HEK293 (cell line): ENCODE results near the gene RFPL1.

Source experiments
- CTCF ChIA-PET: fragments of 350-600 bp; formaldehyde crosslinking; extraction: SDS; loops from one replicate; lab custom pipeline; 2021; ENCODE audit warnings: antibody characterized with exemption; lab: Yijun Ruan, JAX
- POLR2A ChIA-PET: fragments of 300-600 bp; formaldehyde crosslinking; extraction: SDS; loops from one replicate; lab custom pipeline; 2020; ENCODE audit warnings: antibody characterized with exemption, inconsistent platforms; lab: Yijun Ruan, JAX
- H3K27ac ChIP-seq: fragments of 200-500 bp; sonication (Bioruptor generic); 2 replicates; pipeline ENCODE4 v1.5.1; 2014; ENCODE audit warnings: low read depth, low read length, control low read depth, inconsistent platforms; ENCODE audit errors: extremely low read depth
- H3K36me3 ChIP-seq, 2 experiments: fragments of 200-500 bp in 1 of 2; sonication (Bioruptor generic) in 1 of 2; 1 replicate in 1 of 2; 2 replicates in 1 of 2; pipeline ENCODE4 v1.5.1; 2014 to 2017; ENCODE audit warnings: inconsistent platforms in 2 of 2, low read length in 2 of 2; ENCODE audit not compliant: control insufficient read depth in 2 of 2, insufficient read depth in 1 of 2
- H3K4me1 ChIP-seq: fragments of 200-500 bp; sonication (Bioruptor generic); 2 replicates; pipeline ENCODE4 v1.5.1; 2014; ENCODE audit warnings: mild to moderate bottlenecking, low read length, inconsistent platforms; ENCODE audit not compliant: control insufficient read depth, insufficient read depth
- H3K4me3 ChIP-seq: 2 replicates; pipeline ENCODE4 v1.5.1; 2011; ENCODE audit warnings: low read depth, mild to moderate bottlenecking, control low read depth, low read length, moderate library complexity
- H3K9me3 ChIP-seq: fragments of 200-500 bp; sonication (Bioruptor generic); 2 replicates; pipeline ENCODE4 v1.5.1; 2014; ENCODE audit warnings: low read depth, low read length, inconsistent platforms; ENCODE audit not compliant: control insufficient read depth, insufficient read depth
- KLF9 ChIP-seq: fragments of 450-650 bp; formaldehyde crosslinking; IDR thresholded peaks from 2 replicates; pipeline ENCODE4 v1.5.1; 2016; ENCODE audit warnings: missing biosample characterization, missing genetic modification characterization, low read depth
- PRDM10 ChIP-seq: fragments of 450-650 bp; formaldehyde crosslinking; IDR thresholded peaks from 2 replicates; pipeline ENCODE4 v1.5.1; 2016; ENCODE audit warnings: missing biosample characterization, missing genetic modification characterization
- SALL2 ChIP-seq: fragments of 450-650 bp; formaldehyde crosslinking; IDR thresholded peaks from 2 replicates; pipeline ENCODE4 v1.5.0; 2017; ENCODE audit warnings: missing biosample characterization, mild to moderate bottlenecking, missing genetic modification characterization, borderline replicate concordance
- SP2 ChIP-seq: fragments of 450-650 bp; formaldehyde crosslinking; IDR thresholded peaks from 2 replicates; pipeline ENCODE4 v1.5.1; 2016; ENCODE audit warnings: missing biosample characterization, missing genetic modification characterization
- TCF7L2 ChIP-seq: IDR thresholded peaks from 2 replicates; pipeline ENCODE4 v1.6.1; 2011; ENCODE audit warnings: low read depth, mild to moderate bottlenecking, inconsistent platforms, low read length, moderate library complexity, borderline replicate concordance
- TRIM28 ChIP-seq: IDR thresholded peaks from 2 replicates; pipeline ENCODE4 v1.6.1; 2011; ENCODE audit warnings: low read length, control low read depth, borderline replicate concordance
- ZBTB1 ChIP-seq: fragments of 450-650 bp; formaldehyde crosslinking; IDR thresholded peaks from 2 replicates; pipeline ENCODE4 v1.5.1; 2016; ENCODE audit warnings: missing biosample characterization, missing genetic modification characterization
- ZBTB20 ChIP-seq: fragments of 450-650 bp; formaldehyde crosslinking; IDR thresholded peaks from 2 replicates; pipeline ENCODE4 v1.5.1; 2016; ENCODE audit warnings: missing biosample characterization, missing genetic modification characterization
- ZNF112 ChIP-seq: fragments of 450-650 bp; formaldehyde crosslinking; IDR thresholded peaks from 2 replicates; pipeline ENCODE4 v1.5.0; 2017; ENCODE audit warnings: missing biosample characterization, missing genetic modification characterization
- ZNF138 ChIP-seq: fragments of 450-650 bp; formaldehyde crosslinking; IDR thresholded peaks from 2 replicates; pipeline ENCODE4 v1.5.1; 2016; ENCODE audit warnings: missing biosample characterization, missing genetic modification characterization, borderline replicate concordance
- ZNF184 ChIP-seq: fragments of 450-650 bp; IDR thresholded peaks from 2 replicates; pipeline ENCODE4 v1.5.1; 2018; ENCODE audit warnings: missing biosample characterization, mild to moderate bottlenecking, missing genetic modification characterization
- ZNF223 ChIP-seq: fragments of 450-650 bp; formaldehyde crosslinking; IDR thresholded peaks from 2 replicates; pipeline ENCODE4 v1.5.1; 2016; ENCODE audit warnings: missing biosample characterization, missing genetic modification characterization
- ZNF239 ChIP-seq: fragments of 450-650 bp; formaldehyde crosslinking; IDR thresholded peaks from 2 replicates; pipeline ENCODE4 v1.5.1; 2016; ENCODE audit warnings: missing biosample characterization, missing genetic modification characterization
- ZNF335 ChIP-seq: fragments of 450-650 bp; formaldehyde crosslinking; conservative IDR thresholded peaks from 2 replicates; pipeline ENCODE4 v1.5.1; 2016; ENCODE audit warnings: missing biosample characterization, missing genetic modification characterization
- ZNF354C ChIP-seq: fragments of 450-650 bp; formaldehyde crosslinking; IDR thresholded peaks from 2 replicates; pipeline ENCODE4 v1.5.1; 2016; ENCODE audit warnings: missing biosample characterization, missing genetic modification characterization, low read depth, borderline replicate concordance
- ZNF529 ChIP-seq: fragments of 450-650 bp; formaldehyde crosslinking; IDR thresholded peaks from 2 replicates; pipeline ENCODE4 v1.5.1; 2017; ENCODE audit warnings: missing genetic modification characterization, missing biosample characterization; ENCODE audit not compliant: insufficient replicate concordance
- ZNF561 ChIP-seq: fragments of 450-650 bp; IDR thresholded peaks from 2 replicates; pipeline ENCODE4 v1.5.1; 2018; ENCODE audit warnings: missing biosample characterization, missing genetic modification characterization, borderline replicate concordance
- ZNF677 ChIP-seq: fragments of 450-650 bp; IDR thresholded peaks from 2 replicates; pipeline ENCODE4 v1.5.0; 2018; ENCODE audit warnings: missing biosample characterization, mild to moderate bottlenecking, missing genetic modification characterization, moderate library complexity
- ZNF747 ChIP-seq: fragments of 450-650 bp; formaldehyde crosslinking; IDR thresholded peaks from 2 replicates; pipeline ENCODE4 v1.5.1; 2016; ENCODE audit warnings: missing biosample characterization, missing genetic modification characterization
- ZSCAN30 ChIP-seq: fragments of 450-650 bp; IDR thresholded peaks from 2 replicates; pipeline ENCODE4 v1.5.1; 2018; ENCODE audit warnings: missing biosample characterization, mild to moderate bottlenecking, missing genetic modification characterization, moderate library complexity
- TF ChIP-seq, protein P1 (sequence below): fragments of 450-650 bp; formaldehyde crosslinking; IDR thresholded peaks from 2 replicates; pipeline ENCODE4 v1.5.1; 2017; ENCODE audit warnings: missing biosample characterization, missing genetic modification characterization
- TF ChIP-seq, protein P2 (sequence below): fragments of 450-650 bp; formaldehyde crosslinking; IDR thresholded peaks from 2 replicates; pipeline ENCODE4 v1.5.1; 2016; ENCODE audit warnings: missing biosample characterization, missing genetic modification characterization

Gene RFPL1

GRCh38 chr22:29463629-29464028 lies 25.2 kb downstream of the RFPL1 start:
- H3K27ac ChIP-seq = no peak overlapping the region
- TF ChIP-seq KLF9 (tag by site-specific recombination) (no peak), ZNF677 (tag by site-specific recombination) (peak; percentile 99), TRIM28 (no peak), TCF7L2 (no peak), ZNF223 (tag by site-specific recombination) (no peak), ZNF529 (tag by site-specific recombination) (no peak)
- CTCF ChIA-PET = no interaction called here
- POLR2A ChIA-PET = no interaction called here
- H3K4me3 ChIP-seq = no peak overlapping the region
- no peaks in the 10 kb centered on the region for H3K36me3 ChIP-seq
- no peaks in the 10 kb centered on the region for H3K9me3 ChIP-seq
- no peaks in the 10 kb centered on the region for H3K4me1 ChIP-seq

- Histone ChIP-seq H3K27ac (no peak overlapping the region), H3K9me3 (no peaks in the 10 kb centered on the region), H3K4me3 (no peak overlapping the region), H3K36me3 (no peaks in the 10 kb centered on the region), H3K4me1 (no peaks in the 10 kb centered on the region)
- CTCF ChIA-PET = interaction anchor here (0.9 kb wide), 1 partner anchor 63 kb away, joined by 4 read pairs; no protein-coding TSS in a partner anchor
- POLR2A ChIA-PET = interaction anchor here (0.7 kb wide), 1 partner anchor 89 kb away, joined by 3 read pairs; the partner anchor contains the start of gene THOC5
- TF ChIP-seq SALL2 (tag by site-specific recombination) = no peak
- no peak for TF ChIP-seq ZNF112 (tag by site-specific recombination)
- TF ChIP-seq ZNF184 (tag by site-specific recombination) = no peak
- TF ChIP-seq, protein P1, sequence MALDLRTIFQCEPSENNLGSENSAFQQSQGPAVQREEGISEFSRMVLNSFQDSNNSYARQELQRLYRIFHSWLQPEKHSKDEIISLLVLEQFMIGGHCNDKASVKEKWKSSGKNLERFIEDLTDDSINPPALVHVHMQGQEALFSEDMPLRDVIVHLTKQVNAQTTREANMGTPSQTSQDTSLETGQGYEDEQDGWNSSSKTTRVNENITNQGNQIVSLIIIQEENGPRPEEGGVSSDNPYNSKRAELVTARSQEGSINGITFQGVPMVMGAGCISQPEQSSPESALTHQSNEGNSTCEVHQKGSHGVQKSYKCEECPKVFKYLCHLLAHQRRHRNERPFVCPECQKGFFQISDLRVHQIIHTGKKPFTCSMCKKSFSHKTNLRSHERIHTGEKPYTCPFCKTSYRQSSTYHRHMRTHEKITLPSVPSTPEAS (tag by site-specific recombination) = no peak
- TF ChIP-seq, protein P2, sequence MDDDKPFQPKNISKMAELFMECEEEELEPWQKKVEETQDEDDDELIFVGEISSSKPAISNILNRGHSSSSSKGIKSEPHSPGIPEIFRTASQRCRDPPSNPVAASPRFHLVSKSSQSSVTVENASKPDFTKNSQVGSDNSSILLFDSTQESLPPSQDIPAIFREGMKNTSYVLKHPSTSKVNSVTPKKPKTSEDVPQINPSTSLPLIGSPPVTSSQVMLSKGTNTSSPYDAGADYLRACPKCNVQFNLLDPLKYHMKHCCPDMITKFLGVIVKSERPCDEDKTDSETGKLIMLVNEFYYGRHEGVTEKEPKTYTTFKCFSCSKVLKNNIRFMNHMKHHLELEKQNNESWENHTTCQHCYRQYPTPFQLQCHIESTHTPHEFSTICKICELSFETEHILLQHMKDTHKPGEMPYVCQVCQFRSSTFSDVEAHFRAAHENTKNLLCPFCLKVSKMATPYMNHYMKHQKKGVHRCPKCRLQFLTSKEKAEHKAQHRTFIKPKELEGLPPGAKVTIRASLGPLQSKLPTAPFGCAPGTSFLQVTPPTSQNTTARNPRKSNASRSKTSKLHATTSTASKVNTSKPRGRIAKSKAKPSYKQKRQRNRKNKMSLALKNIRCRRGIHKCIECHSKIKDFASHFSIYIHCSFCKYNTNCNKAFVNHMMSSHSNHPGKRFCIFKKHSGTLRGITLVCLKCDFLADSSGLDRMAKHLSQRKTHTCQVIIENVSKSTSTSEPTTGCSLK (tag by site-specific recombination) = no peak
- no peak for TF ChIP-seq ZNF561 (tag by site-specific recombination)
- no peak for TF ChIP-seq ZNF138 (tag by site-specific recombination)
- no peak for TF ChIP-seq ZSCAN30 (tag by site-specific recombination)
- TF ChIP-seq ZNF239 = no peak
- no peak for TF ChIP-seq PRDM10 (tag by site-specific recombination)
- no peak for TF ChIP-seq ZNF354C (tag by site-specific recombination)
- TF ChIP-seq ZNF747 (tag by site-specific recombination) = no peak
- no peak for TF ChIP-seq ZNF335 (tag by site-specific recombination)
- no peak for TF ChIP-seq ZBTB20
- TF ChIP-seq SP2 (tag by site-specific recombination) = no peak
- TF ChIP-seq ZBTB1 = no peak
Observed at GRCh38 chr22:29464581-29464980, 26.2 kb downstream of the RFPL1 start.
